ENCODE data around the gene SLC27A5. TPM values are rescaled to one million over a fixed set of nuclear protein-coding genes. Genes with fewer than 3 reads are reported as not detected.

The SLC27A5 gene
- total and polyA plus RNA-seq, 2 of the 13 experiments (the other 11 are each of a cell fraction or from before 2014, with no cell fraction given) = 30.3 to 40.2 TPM

GRCh38 chr19:58543826-58544590 is 32.2 kb upstream of the SLC27A5 start, which contains the start of gene TRIM28 (continued):
- peak; percentile 20; the same call in 1 of the 2 replicates for TF ChIP-seq ZSCAN9 (CRISPR knock-in tag; IDR thresholded peaks at IDR 0.05; ENCODE audit: borderline replicate concordance)
- no peak for TF ChIP-seq TRAFD1 (CRISPR knock-in tag; IDR thresholded peaks at IDR 0.05; ENCODE audit: borderline replicate concordance)
- TF ChIP-seq ZNF816 (CRISPR knock-in tag; IDR thresholded peaks at IDR 0.05; ENCODE audit: borderline replicate concordance) = no peak
- TF ChIP-seq DZIP1 (CRISPR knock-in tag; IDR thresholded peaks at IDR 0.05) = peak; percentile 73; the same call in 1 of the 2 replicates
- no peak for TF ChIP-seq RORA (CRISPR knock-in tag; IDR thresholded peaks at IDR 0.05)
- TF ChIP-seq ZNF121 (CRISPR knock-in tag; IDR thresholded peaks at IDR 0.05) = no peak
- TF ChIP-seq ZC3H13 (CRISPR knock-in tag; IDR thresholded peaks at IDR 0.05) = peak; percentile 90; the same call in 1 of the 2 replicates
- no peak for TF ChIP-seq ZFP82 (CRISPR knock-in tag; IDR thresholded peaks at IDR 0.05; ENCODE audit: borderline replicate concordance)
- TF ChIP-seq KIAA2018 (CRISPR knock-in tag; IDR thresholded peaks at IDR 0.05; ENCODE audit: borderline replicate concordance) = no peak
- TF ChIP-seq ZNF800 (CRISPR knock-in tag; IDR thresholded peaks at IDR 0.05) = no peak
- TF ChIP-seq THAP8 (CRISPR knock-in tag; IDR thresholded peaks at IDR 0.05; ENCODE audit: borderline replicate concordance) = no peak
- TF ChIP-seq KLF13 (CRISPR knock-in tag; IDR thresholded peaks at IDR 0.05) = no peak

All from HepG2 (cell line).